GM23248 (cell line): ENCODE data around the gene WDR35. TPM values are rescaled to one million over a fixed set of nuclear protein-coding genes. Genes with fewer than 3 reads are reported as not detected.

Experiments used
- DNase-seq: peaks from one replicate; pipeline ENCODE4 v3.0.0-alpha.2; 2015
- H2AFZ ChIP-seq: fragments of 200-600 bp; sonication (generic); 2 replicates; pipeline ENCODE4 v1.6.1; 2016; ENCODE audit warnings: antibody characterized with exemption
- H3F3A ChIP-seq: fragments of 200-600 bp; sonication (generic); 2 replicates; pipeline ENCODE4 v1.6.1; 2016; ENCODE audit warnings: mild to moderate bottlenecking, antibody characterized with exemption, mixed run types; ENCODE audit not compliant: insufficient read depth
- H3K27ac ChIP-seq: fragments of 200-600 bp; sonication (generic); 2 replicates; pipeline ENCODE4 v1.5.1; 2016; ENCODE audit warnings: mild to moderate bottlenecking
- H3K27me3 ChIP-seq: fragments of 200-600 bp; sonication (generic); replicated peaks from 2 replicates; pipeline ENCODE4 v1.6.1; 2016; ENCODE audit warnings: mild to moderate bottlenecking; ENCODE audit not compliant: insufficient read depth
- H3K36me3 ChIP-seq: fragments of 200-600 bp; sonication (generic); 2 replicates; pipeline ENCODE4 v1.6.1; 2016; ENCODE audit warnings: low read depth, mild to moderate bottlenecking
- H3K4me1 ChIP-seq: fragments of 200-600 bp; sonication (generic); 2 replicates; pipeline ENCODE4 v1.6.1; 2016; ENCODE audit warnings: mild to moderate bottlenecking; ENCODE audit not compliant: insufficient read depth
- H3K4me2 ChIP-seq: fragments of 200-600 bp; sonication (generic); one replicate; pipeline ENCODE4 v1.6.1; 2016; ENCODE audit warnings: mild to moderate bottlenecking; ENCODE audit not compliant: unreplicated experiment
- H3K4me3 ChIP-seq: fragments of 200-600 bp; sonication (generic); 2 replicates; pipeline ENCODE4 v1.5.1; 2016; ENCODE audit warnings: mild to moderate bottlenecking
- H3K79me2 ChIP-seq: fragments of 200-600 bp; sonication (generic); 2 replicates; pipeline ENCODE4 v1.6.1; 2016; ENCODE audit warnings: mild to moderate bottlenecking; ENCODE audit not compliant: insufficient read depth
- H3K9ac ChIP-seq: fragments of 200-600 bp; sonication (generic); 2 replicates; pipeline ENCODE4 v1.6.1; 2016; ENCODE audit warnings: mild to moderate bottlenecking
- H3K9me2 ChIP-seq: fragments of 200-600 bp; sonication (generic); 2 replicates; pipeline ENCODE4 v1.6.1; 2016; ENCODE audit warnings: mixed run types, mild to moderate bottlenecking, moderate library complexity; ENCODE audit not compliant: insufficient read depth
- H3K9me3 ChIP-seq: fragments of 200-600 bp; sonication (generic); one replicate; pipeline ENCODE4 v1.6.1; 2017; ENCODE audit warnings: low read depth
- H4K20me1 ChIP-seq: fragments of 200-600 bp; sonication (generic); 2 replicates; pipeline ENCODE4 v1.6.0; 2016; ENCODE audit not compliant: insufficient read depth
- EZH2 ChIP-seq: fragments of 200-600 bp; sonication (generic); IDR thresholded peaks from 2 replicates; pipeline ENCODE4 v1.6.1; 2018; ENCODE audit warnings: antibody characterized with exemption, mild to moderate bottlenecking; ENCODE audit not compliant: insufficient read depth, poor library complexity, severe bottlenecking
- EZH2phosphoT487 ChIP-seq: fragments of 200-600 bp; sonication (generic); IDR thresholded peaks from 2 replicates; pipeline ENCODE4 v1.6.1; 2018; ENCODE audit warnings: antibody characterized with exemption, moderate library complexity, mild to moderate bottlenecking, low read depth; ENCODE audit not compliant: insufficient read depth
- WGBS, 2 experiments: methylation state at CpG; one replicate each; pipeline ENCODE4 v1.1.6; 2015 to 2017; ENCODE audit warnings: low lambda C conversion rate in 2 of 2, low coverage in 1 of 2; ENCODE audit errors: missing lambda C conversion rate in 2 of 2; 5-methylcytosine and 5-hydroxymethylcytosine counted together
- in situ Hi-C: fragments of 300-500 bp; cut with MboI; formaldehyde crosslinking; loops from 2 replicates; pipeline ENCODE4 v1.15.0; 2020
- polyA plus RNA-seq: library from polyadenylated mRNA; unstranded; fragments of >200 nt; fragmentation: Nextera tagmentation; extraction: Ambion mirVana; gene quantifications from 2 replicates; pipeline ENCODE4 v1.2.1, GENCODE V29; 2016
- total RNA-seq: library from RNA; depleted of rRNA; stranded (reverse); fragments of >200 nt; shearing (Covaris generic); gene quantifications from 2 replicates; pipeline ENCODE4 v1.2.3, GENCODE V29; 2014

The WDR35 gene
- total and polyA plus RNA-seq, 2 experiments from 2014 or later, result 3.2 to 7.3 TPM

GRCh38 chr2:19901442-19902215 lies 88.3 kb downstream of the WDR35 start, which contains the start of gene TTC32:
Gene TTC32, minus strand, starts transcription at chr2:19901983. Its CDS starts 129 bp downstream, at chr2:19901854.
- in situ Hi-C loops, result no loop called here
- 1% methylated on average over 61 to 65 of the region's 65 CpGs for WGBS, 2 experiments

GRCh38 chr2:19900931-19901441 lies 88.9 kb downstream of the WDR35 start:
- Histone ChIP-seq H3K27me3 (no peaks in the 10 kb centered on the region), H3K4me1 (peaks cover 42% of the 10 kb centered on the region), H3K4me3 (peak overlapping the region; percentile 92), H2AFZ (peak overlapping the region; percentile 97), H3K4me2 (peak overlapping the region; percentile 99), H3F3A (peaks cover 19% of the 10 kb centered on the region; the same call in 1 of the 2 replicates), H3K36me3 (no peaks in the 10 kb centered on the region), H3K27ac (peak overlapping the region; percentile 95), H3K9me3 (no peaks in the 10 kb centered on the region), H3K79me2 (peaks cover 53% of the 10 kb centered on the region), H3K9ac (peak overlapping the region; percentile 99), H4K20me1 (no peaks in the 10 kb centered on the region), H3K9me2 (no peaks in the 10 kb centered on the region)
- no peak for TF ChIP-seq EZH2phosphoT487
- TF ChIP-seq EZH2, result no peak
- WGBS, 2 experiments, result 0 to 1% methylated on average over 25 to 26 of the region's 26 CpGs
- peak; percentile 53 for DNase-seq
- in situ Hi-C loops, result no loop called here

More at GRCh38 chr2:19901442-19902215, 88.3 kb downstream of the WDR35 start, which contains the start of gene TTC32:
- Histone ChIP-seq H3K27ac (peak within 1 kb of the TSS; percentile 95), H3K9me3 (no peaks in the 10 kb centered on the region), H3K4me3 (peak within 1 kb of the TSS; percentile 92), H3K9ac (peak within 1 kb of the TSS; percentile 99), H2AFZ (peak within 1 kb of the TSS; percentile 97), H3K79me2 (peaks cover 47% of the 10 kb centered on the region), H3K9me2 (no peaks in the 10 kb centered on the region), H3K36me3 (no peaks in the 10 kb centered on the region), H3K4me1 (peaks cover 42% of the 10 kb centered on the region), H4K20me1 (no peaks in the 10 kb centered on the region), H3K4me2 (peak within 1 kb of the TSS; percentile 99), H3K27me3 (no peaks in the 10 kb centered on the region), H3F3A (peaks cover 19% of the 10 kb centered on the region; the same call in 1 of the 2 replicates)
- no peak for TF ChIP-seq EZH2
- no peak for TF ChIP-seq EZH2phosphoT487
- DNase-seq, result peak; percentile 96

- peak; percentile 41 for DNase-seq
- no peak for TF ChIP-seq EZH2phosphoT487
- no peak for TF ChIP-seq EZH2
- peaks cover 61% of the 10 kb centered on the region for H3K79me2 ChIP-seq
- H3K27ac ChIP-seq, result peak overlapping the region; percentile 95
- no peaks in the 10 kb centered on the region for H3K27me3 ChIP-seq
- peaks cover 48% of the 10 kb centered on the region for H3K4me1 ChIP-seq
- peak overlapping the region; percentile 99 for H3K9ac ChIP-seq
- peak overlapping the region; percentile 97 for H2AFZ ChIP-seq
- H3K4me3 ChIP-seq, result peak overlapping the region; percentile 92
- peaks cover 19% of the 10 kb centered on the region; the same call in 1 of the 2 replicates for H3F3A ChIP-seq
- in situ Hi-C loops, result no loop called here
- no peaks in the 10 kb centered on the region for H3K36me3 ChIP-seq
- H4K20me1 ChIP-seq, result no peaks in the 10 kb centered on the region
- WGBS, 2 experiments, result 20% methylated on average over 11 of the region's 11 CpGs
- H3K9me3 ChIP-seq, result no peaks in the 10 kb centered on the region
- H3K4me2 ChIP-seq, result peak overlapping the region; percentile 99
- no peaks in the 10 kb centered on the region for H3K9me2 ChIP-seq
These were observed 89.6 kb downstream of the WDR35 start for GRCh38 chr2:19899985-19900930.
